NAMALWA (cell line): Measurements from ENCODE around the gene WIPI1.
"Not testable (repeated sequence)": the region's sequence is repeated elsewhere in the genome, so short reads cannot be mapped to it uniquely, and the experiment has no call there.

Experiments used
- DNase-seq: peaks from one replicate; pipeline ENCODE4 v3.0.0-alpha.2; 2015; ENCODE audit warnings: low spot score

WIPI1 gene

DNA sequence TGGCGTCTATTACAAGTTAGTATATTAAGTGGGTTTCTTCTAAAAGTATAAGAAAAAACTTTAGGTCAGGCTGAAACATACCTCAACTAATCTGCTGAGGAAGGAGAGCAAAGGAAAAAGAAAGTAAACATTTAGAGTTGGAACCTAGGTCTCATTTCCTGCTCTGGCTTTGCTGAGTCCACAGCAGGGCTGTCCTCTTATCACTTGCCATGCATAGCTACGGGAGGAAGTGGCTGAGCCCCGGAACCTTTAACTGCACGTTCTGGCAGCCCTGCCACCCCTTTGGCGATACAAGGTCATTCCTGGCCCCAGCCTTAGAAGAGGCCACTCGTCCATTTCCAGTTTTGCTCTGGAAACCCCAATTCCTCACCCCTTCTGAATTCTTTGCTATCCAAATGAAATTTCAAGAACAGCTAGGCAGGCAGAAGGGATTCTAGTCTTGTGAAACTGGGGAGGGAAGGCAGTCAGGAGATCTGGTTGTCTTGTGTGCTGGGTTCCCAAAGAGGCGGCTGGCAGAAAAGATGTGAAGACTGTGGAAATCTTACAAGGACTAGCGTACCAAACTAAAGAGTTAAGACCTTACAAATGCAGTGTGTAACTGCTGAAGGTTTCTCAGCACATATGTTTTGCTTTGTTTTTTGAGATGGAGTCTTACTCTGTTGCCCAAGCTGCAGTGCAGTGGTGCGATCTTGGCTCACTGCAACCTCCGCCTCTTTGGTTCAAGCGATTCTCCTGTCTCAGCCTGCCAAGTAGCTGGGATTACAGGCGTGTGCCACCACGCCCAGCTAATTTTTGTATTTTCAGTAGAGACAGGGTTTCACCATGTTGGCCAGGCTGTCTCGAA is 19.1 kb downstream of the WIPI1 start:
- DNase-seq = peak; percentile 59

GRCh38 chr17:68435876-68436842 is 21.1 kb downstream of the WIPI1 start:
- DNase-seq = peak; percentile 91

DNA sequence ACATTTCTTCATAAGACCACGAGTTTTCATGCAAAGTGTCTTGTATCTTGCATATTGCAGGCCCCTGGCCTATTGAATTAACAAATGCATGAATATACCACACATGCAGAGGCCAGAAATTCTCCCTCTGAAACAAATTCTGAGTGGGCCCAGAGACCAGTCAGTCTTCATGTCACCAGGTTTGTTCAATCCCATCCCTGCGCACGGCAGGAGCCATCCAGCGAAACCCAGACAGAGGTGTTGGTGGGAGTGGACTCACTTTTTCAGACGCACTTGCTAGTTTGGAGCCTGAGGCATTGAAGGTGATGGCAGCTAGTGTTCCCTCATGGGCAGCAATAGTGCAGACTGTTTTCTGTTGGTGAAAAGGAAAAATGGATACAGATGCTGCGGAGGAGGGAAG is 21.9 kb downstream of the WIPI1 start:
- no peak for DNase-seq

GRCh38 chr17:68433911-68434508 is 23.3 kb downstream of the WIPI1 start:
- no peak for DNase-seq

GRCh38 chr17:68433211-68433610 is 24.1 kb downstream of the WIPI1 start:
- DNase-seq = no peak

DNA sequence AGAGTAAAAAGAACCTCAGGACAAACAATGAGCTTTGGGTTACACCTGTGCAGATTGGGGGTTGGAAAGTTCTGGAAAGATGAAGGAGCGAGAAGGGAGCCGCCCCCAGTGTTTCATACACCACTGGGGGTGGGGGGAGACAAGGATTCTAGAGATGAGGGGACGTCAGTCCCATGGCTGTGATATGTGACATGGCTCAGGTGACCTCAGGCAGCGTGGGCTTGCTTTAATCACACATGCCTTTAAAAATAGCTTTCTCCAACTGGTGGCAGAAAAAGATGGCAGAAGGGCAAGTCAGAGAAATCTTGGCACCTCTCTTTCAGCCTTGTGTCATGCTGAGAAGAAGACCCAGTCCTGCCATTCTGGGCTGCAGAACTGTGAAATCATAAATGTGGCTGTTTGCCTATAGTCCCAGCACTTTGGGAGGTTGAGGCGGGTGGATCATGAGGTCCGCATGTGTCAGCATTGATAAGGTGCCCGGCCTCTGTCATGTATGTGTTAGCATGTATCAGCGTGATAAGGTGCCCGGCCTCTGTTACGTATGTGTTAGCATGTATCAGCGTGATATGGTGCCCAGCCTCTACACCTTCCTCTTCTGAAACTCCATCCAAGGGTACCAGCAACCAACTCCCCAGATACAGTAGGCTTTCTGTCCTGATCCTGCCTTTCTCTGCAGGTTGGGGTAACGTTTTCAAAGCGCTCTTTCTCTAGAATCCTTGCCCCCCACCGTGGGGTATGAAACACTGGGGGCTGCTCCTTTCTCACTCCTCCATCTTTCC is 25.0 kb downstream of the WIPI1 start:
- DNase-seq = no peak

DNA sequence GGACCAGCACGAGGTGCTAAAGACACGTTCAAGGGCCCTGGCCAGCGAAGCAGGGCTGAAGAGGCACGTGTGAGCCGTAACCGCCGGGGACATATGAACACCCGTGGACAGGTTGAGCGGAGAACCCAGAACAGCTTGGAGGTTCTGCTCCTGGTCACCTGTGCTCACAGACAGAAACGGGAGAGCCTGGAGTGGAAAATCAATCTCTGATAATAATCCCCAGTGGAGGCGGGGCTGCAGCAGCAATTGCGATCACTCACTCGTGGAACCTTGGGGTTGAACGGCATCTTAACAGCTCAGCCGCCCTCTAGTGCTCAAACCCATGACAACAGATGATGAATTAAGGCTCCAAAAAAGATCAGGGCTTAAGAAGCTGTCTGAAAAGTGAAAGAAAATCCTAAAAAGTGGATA is 25.6 kb downstream of the WIPI1 start:
- peak; percentile 78 for DNase-seq

DNA sequence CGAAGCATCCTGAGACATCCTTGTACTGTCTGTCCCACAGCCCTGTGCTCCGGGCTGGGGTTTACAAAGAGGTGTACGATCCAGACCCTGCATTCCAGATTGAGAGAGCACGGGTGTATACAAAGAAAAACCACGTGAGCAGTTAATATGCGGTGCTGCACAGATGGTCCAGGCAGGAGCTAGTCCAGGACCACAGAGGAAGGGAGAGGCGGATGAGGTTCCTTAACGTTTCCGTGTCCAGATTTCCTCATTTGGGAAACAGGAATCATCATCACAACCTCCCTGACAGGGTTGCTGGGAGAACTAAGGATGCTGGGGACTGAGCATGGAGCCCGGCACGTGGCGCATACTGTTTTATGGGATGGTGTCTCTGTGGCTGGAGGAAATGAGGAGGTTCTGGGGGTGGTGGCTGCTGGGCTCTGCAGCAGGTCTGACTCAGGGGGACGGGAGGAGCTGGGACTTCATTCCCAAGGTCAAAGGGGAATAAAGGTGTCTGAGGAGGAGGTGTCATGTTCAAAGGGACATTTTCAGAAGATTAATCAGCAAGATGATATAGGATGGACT is 26.2 kb downstream of the WIPI1 start:
- DNase-seq = no peak

DNA sequence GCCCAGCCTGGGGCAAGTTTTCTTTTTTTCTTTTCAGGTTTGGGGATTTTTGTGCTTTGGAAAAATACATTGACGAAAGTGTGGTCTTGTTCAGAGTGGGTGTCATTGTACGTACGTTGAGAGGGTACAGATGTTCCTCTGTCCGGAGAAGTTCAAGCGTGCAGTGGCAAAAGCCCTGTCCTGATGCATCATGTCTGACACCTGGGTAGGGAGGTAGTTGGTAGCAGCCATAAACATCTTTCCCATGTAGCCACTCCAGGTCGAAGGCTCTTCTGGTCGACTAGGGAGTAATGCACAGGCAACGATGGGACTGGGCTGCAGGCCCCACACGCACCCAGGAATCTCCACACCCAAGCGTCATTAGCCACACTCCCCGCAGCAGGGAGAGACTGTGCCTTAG is 27.4 kb downstream of the WIPI1 start:
- no peak for DNase-seq

DNA sequence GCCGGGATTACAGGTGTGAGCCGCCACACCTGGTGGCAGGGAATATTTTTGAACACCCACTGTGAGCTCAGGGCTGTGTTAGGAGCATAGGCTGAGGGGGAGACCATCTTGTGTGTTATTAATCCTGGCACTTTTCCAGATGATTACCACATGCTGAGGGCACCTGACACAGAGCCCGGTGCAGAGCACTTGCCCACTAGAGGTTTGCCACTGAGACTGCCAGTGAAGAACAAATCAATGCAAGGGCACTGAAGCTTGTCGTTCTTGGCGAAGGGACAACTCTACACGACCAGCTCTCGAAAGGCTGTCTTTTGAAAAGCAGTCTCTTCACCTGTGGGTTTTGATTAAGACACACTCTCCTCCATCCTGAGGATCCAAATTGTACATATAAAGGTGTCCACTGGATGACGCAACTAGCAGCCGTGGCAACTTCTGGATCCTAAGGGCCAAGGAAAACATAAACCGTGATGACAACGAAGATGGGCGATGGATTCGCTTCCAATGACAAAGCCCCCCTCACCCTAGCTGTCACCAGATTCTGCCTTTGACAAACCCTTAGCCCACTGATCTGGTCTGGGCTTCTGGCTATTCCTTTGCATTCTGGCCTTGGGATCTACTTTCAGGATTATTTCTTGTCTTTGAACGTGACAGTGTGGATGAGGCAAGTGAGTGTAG is 28.7 kb downstream of the WIPI1 start:
- DNase-seq = no peak

DNA sequence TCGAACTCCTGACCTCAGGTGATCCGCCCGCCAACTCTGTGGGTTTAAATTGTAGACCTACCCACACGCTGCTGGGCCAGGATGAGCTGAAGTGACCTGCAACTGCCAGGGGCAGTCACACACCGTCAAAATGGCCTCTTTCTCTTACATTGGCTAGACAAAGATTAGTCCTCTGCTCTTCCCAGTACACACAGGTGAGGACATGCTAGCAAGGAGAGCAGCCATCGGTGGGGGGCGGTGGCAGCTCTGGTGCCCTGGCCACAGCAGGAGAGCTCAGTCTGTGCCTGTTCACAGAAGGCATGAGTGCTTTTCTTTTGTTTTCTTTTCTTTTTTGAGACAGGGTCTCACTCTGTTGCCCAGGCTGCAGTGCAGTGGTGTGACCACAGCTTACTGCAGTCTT is 29.7 kb downstream of the WIPI1 start:
- no peak for DNase-seq

GRCh38 chr17:68425979-68426378 is 31.3 kb downstream of the WIPI1 start:
- no peak for DNase-seq

DNA sequence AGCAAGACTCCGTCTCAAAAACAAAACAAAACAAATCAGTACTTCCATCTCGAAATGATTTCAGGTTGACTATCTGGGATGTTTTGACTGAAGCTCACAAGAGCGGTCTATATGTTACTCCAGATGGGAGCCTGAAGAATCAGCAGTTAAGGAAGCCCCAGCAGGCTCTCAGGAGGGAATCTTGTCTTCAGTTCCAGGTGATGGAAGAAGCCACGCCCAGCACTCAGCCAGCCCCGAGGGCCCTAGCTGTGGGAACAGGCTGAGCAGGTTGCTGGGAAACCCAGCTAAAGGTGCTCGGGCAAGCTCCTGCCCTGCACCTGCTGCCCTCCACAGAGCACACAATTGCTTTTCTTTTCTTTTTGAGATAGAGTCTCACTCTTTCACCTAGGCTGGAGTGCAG is 32.4 kb downstream of the WIPI1 start:
- DNase-seq = no peak

DNA sequence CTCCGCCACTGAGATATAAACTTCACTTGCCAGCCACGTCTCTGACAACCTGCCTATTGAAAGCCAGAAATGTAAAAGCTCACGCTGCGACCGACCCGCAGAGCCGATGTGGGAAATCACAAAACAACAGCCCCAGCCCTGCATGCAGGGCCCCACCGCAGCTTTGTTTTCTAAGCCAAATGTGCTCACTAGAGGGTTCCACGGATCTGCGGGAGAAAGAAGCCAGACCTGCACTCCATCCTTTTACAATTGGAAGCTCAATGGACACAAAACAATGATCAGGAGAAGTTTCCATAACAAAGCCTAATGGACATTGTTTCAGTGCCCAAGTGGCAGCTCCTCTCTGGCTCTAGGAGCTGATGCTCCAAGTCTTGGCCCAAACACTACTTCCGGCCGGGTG is 33.1 kb downstream of the WIPI1 start:
- no peak for DNase-seq

GRCh38 chr17:68423251-68423650 is 34.0 kb downstream of the WIPI1 start:
- no peak for DNase-seq

- DNase-seq = no peak
These were observed 34.5 kb downstream of the WIPI1 start for GRCh38 chr17:68422821-68423220.

GRCh38 chr17:68421486-68421885 is 35.8 kb downstream of the WIPI1 start:
- DNase-seq = no peak

- no peak for DNase-seq
These were observed 37.2 kb downstream of the WIPI1 start for GRCh38 chr17:68420065-68420464.

DNA sequence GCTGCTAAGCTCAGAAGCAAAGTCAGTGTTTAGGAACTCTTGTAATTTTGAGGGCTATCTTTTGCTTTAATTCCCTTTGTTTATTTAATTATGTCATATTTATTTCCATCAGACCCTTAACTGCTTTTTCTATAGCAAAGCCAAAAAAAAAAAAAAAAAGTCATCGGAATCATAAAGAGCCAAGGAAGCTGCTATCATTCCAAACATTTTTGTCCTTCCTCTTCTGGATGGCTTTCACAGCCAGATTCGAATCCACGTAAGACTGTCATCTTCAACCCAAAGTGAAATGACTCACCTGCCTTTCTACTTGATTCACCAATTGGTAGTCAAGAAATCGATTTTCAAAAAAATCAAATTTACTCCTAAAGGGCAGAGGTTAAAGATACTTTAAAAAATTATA is 38.4 kb downstream of the WIPI1 start:
- no peak for DNase-seq

DNA sequence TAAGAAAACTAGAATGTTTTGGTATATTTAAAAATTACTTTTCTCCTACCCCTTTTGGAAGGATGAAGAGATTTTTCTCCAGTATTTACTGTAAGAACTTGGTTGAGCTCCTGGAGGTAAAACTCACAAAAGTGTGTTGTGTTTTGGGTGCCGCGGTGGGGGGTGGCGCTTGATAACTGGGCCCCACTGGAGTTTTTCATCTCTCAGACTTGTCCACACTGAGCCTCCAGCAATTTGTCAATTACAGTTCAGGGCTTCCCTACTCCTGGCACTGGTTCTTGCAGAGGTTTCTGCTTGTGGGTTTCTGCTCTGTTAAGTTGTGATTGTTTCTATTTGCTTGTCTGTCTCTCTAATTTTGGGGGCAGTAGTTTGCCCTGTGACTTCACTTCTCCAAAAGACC is 40.0 kb downstream of the WIPI1 start:
- DNase-seq = no peak

DNA sequence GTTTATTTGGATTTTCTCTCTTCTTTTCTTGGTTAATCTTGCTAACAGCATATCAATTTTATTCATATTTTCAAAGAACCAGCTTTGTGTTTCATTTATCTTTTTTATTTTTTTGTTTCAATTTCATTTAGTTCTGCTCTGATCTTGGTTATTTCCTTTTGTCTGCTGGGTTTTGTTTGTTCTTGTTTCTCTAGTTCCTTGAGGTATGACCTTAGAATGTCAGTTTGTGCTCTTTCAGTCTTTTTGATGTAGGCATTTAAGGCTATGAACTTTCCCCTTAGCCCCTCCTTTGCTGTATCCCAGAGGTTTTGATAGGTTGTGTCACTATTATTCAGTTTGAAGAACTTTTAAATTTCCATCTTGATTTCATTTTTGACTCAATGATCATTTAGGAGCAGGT is 42.4 kb downstream of the WIPI1 start:
- DNase-seq = not testable (repeated sequence)
